Measurements from ENCODE around the gene SYNDIG1.
"Not testable (repeated sequence)": the region's sequence is repeated elsewhere in the genome, so short reads cannot be mapped to it uniquely, and the experiment has no call there.

The SYNDIG1 gene

DNA sequence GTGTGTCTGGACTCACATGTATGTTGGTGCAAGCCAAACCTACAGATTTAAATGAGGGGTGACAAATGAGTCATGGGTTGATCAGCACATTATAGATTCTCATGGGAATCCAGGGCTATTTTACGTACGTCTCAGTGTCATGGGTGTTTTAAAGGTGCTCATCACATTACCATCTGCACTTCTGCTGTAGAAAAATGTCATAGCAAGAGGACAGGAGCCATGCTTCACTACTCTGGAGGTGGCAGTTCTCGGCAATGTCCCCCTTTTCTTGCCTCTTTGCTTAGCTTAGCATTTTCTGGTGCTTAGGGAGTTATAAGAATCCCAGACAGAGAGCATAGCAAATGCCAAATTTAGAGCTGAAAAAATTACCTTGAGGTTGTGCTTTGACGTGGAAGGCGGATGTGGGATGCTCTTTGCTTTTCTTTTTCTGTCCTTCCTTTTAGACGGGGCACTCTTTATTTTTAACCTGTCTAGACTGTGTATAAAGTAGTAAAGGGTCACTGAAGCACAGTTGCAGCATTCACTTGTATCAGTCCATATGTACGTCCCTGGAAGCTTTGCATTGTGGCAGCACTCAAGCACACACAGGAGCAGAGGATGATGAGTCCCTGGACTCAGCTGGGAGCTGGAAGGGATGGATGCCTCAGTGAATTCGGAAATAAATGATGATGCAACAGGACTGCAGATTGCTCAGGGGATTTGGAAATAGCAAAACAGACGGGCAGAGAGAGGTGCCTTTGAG is 139.7 kb downstream of the SYNDIG1 start:
- DNase-seq (ENCODE audit: low read depth in 2 of 2) = no peak

GRCh38 chr20:24609757-24610156 is 140.3 kb downstream of the SYNDIG1 start:
- DNase-seq (ENCODE audit: low read depth in 2 of 2) = no peak

GRCh38 chr20:24610341-24611115 is 141.1 kb downstream of the SYNDIG1 start:
- no peak for DNase-seq (ENCODE audit: low read depth in 2 of 2)

GRCh38 chr20:24611360-24612140 is 142.1 kb downstream of the SYNDIG1 start:
- no peak for DNase-seq (ENCODE audit: low read depth in 2 of 2)

- DNase-seq (ENCODE audit: low read depth in 2 of 2) = no peak
Observed at GRCh38 chr20:24612799-24613775, 143.7 kb downstream of the SYNDIG1 start.

DNA sequence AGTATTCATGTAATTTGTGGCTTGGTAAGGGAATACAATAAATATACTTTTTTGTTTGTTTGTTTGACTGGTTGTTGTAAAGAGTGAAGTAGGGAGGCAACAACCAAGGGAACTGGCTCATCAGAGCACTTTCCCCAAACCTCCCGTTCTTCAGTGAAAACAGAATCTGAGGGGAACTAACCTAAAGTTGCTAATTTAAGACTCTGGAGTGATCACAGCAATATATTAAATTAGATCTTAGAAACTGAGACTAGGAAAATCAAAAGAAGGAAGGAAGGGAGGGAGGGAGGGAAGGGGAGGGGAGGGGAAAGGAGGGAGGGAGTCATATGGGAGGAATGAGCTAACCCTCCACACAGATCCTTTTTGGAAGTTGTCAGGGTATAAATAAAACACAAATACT is 144.9 kb downstream of the SYNDIG1 start:
- DNase-seq (ENCODE audit: low read depth in 2 of 2) = no peak

- DNase-seq (ENCODE audit: low read depth in 2 of 2) = no peak
Observed at GRCh38 chr20:24615353-24615752, 145.9 kb downstream of the SYNDIG1 start.

GRCh38 chr20:24616258-24617079 is 147.0 kb downstream of the SYNDIG1 start:
- no peak for DNase-seq (ENCODE audit: low read depth in 2 of 2)

- no peak for DNase-seq (ENCODE audit: low read depth in 2 of 2)
Observed at GRCh38 chr20:24617080-24617432, 147.6 kb downstream of the SYNDIG1 start.

DNA sequence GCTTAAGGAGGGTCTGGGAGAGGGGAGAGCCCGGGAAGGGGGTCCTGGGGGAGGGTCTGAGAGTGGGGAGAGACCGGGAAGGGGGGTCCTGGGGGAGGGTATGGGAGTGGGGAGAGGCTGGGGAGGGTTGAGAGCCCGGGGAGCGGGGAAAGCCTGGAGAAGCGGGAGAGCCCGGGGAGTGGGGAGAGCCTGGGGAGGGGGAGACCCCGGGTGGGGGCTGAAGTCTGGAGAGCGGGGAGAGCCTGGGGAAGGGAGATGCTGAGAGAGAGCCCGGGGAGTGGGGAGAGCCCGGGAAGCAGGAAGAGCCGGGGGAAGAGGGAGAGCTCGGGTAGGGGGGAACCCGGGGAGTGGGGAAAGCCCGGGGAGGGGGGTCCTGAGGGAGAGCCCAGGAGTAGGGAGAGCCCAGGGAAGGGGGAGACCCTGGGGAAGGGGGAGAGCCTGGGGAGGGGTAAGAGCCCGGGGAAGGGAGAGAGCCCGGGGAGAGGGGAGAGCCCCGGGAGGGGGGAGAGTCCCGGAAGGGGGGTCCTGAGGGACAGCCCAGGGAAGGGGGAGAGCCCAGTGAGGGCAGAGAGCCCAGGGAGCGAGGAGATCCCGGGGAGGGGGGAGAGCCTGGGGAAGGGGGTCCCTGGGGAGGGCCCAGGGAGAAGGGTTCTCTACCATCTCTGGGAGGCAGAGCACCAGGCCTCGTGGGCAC is 148.5 kb downstream of the SYNDIG1 start:
- DNase-seq (ENCODE audit: low read depth in 2 of 2) = no peak

GRCh38 chr20:24618739-24619138 is 149.3 kb downstream of the SYNDIG1 start:
- DNase-seq (ENCODE audit: low read depth in 2 of 2) = no peak

DNA sequence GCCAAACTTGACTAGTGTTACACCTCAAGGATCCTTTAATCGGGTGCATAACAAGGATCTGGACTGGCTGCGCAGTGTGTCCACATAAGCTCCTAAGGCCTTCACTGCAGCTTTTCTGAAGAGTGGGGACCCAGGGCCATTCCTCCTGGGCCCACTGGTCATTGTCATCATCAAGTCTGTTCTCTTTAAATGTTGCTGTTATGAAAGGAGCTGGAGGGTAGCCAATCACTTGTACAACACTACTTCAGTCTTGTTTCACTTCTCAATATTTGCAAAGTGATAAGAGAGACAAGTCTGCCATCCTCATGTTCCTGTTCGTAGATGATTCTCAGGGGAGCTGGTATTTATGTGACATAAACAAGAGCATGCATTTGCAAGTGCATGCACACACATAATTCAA is 149.8 kb downstream of the SYNDIG1 start:
- DNase-seq (ENCODE audit: low read depth in 2 of 2) = no peak

DNA sequence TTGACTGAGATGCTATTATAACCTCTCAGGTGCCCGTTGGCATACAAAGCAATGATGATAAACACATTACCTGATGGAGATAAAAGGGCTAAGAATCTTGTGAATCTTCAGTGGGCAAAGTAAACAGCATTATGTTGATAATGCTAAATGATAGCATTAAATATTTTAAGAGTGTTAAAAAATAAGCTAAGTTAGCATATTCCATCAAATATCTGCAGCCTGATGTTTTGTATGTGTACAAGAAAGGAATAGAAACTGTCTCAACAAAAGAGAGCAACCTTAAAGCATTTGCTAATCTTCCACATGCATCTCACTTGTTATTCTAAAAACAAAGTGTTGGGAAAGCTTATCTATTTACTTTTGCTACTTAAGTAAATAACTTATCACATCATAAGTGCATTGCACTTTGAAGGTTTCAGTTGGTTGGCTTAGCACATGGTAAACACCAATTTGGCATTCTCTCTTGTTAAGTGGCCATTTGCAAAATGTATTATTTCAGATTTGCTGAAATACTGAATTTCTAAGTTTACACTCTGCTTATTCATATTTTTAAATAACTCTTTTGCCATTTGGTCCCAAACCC is 151.6 kb downstream of the SYNDIG1 start:
- DNase-seq (ENCODE audit: low read depth in 2 of 2) = no peak

DNA sequence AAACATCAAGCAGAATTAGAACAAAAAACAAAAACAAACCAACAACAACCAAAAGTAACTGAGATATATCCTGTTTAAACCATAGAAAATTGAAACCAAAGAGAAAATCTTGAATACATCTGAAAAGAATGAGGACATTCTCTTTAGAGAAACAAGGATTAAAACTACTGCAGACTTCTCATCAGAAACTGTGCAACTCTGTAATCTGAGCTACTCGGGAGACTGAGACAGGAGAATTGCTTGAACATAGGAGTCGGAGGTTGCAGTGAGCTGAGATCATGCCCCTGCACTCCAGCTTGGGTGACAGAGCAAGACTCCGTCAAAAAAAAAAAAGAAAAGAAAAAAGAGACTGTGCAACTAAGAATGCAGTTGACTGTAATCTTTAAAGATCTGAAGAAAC is 153.4 kb downstream of the SYNDIG1 start:
- DNase-seq (ENCODE audit: low read depth in 2 of 2) = no peak

GRCh38 chr20:24626141-24626540 is 156.7 kb downstream of the SYNDIG1 start:
- DNase-seq (ENCODE audit: low read depth in 2 of 2) = not testable (repeated sequence)

- no peak for DNase-seq (ENCODE audit: low read depth in 2 of 2)
Observed at GRCh38 chr20:24627291-24627690, 157.9 kb downstream of the SYNDIG1 start.

GRCh38 chr20:24627926-24628325 is 158.5 kb downstream of the SYNDIG1 start:
- no peak for DNase-seq (ENCODE audit: low read depth in 2 of 2)

GRCh38 chr20:24628985-24629384 is 159.6 kb downstream of the SYNDIG1 start:
- no peak for DNase-seq (ENCODE audit: low read depth in 2 of 2)

GRCh38 chr20:24629668-24630067 is 160.2 kb downstream of the SYNDIG1 start:
- no peak for DNase-seq (ENCODE audit: low read depth in 2 of 2)

All from stimulated activated CD4-positive, alpha-beta T cell treated with anti-CD3 and anti-CD28 coated beads, Interleukin-12 subunit alpha, Interleukin-12 subunit beta, amount 100 ng/mL, for 24 hours (primary cell).